ENCODE data around the gene CCDC69.

Gene CCDC69

DNA sequence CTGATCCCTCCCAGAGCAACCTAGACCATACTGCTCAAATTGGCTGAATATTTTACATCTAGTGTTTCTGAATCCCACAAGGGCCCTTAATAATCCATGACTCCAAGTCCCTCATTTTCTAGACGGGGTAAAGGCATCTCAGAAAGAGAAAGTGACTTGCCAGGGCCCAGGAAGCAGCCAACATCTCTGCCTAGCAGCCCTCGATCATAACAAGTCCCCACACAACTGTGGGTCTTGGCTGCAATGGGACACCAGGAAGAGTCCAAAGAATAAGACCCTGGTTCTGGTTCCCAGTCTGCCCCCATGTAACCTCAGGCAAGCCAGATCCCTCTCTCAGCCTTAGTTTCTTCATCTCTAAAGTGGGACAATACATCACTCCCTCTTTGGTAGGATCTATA, 72.6 kb downstream of the CCDC69 start:
- DNase-seq (ENCODE audit: low read depth), result no peak
- H3K4me3 ChIP-seq (ENCODE audit: low read length), result no peak overlapping the region
- TF ChIP-seq, protein P1, sequence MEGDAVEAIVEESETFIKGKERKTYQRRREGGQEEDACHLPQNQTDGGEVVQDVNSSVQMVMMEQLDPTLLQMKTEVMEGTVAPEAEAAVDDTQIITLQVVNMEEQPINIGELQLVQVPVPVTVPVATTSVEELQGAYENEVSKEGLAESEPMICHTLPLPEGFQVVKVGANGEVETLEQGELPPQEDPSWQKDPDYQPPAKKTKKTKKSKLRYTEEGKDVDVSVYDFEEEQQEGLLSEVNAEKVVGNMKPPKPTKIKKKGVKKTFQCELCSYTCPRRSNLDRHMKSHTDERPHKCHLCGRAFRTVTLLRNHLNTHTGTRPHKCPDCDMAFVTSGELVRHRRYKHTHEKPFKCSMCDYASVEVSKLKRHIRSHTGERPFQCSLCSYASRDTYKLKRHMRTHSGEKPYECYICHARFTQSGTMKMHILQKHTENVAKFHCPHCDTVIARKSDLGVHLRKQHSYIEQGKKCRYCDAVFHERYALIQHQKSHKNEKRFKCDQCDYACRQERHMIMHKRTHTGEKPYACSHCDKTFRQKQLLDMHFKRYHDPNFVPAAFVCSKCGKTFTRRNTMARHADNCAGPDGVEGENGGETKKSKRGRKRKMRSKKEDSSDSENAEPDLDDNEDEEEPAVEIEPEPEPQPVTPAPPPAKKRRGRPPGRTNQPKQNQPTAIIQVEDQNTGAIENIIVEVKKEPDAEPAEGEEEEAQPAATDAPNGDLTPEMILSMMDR (conservative IDR thresholded peaks at IDR 0.05; ENCODE audit: low read length), result no peak

DNA sequence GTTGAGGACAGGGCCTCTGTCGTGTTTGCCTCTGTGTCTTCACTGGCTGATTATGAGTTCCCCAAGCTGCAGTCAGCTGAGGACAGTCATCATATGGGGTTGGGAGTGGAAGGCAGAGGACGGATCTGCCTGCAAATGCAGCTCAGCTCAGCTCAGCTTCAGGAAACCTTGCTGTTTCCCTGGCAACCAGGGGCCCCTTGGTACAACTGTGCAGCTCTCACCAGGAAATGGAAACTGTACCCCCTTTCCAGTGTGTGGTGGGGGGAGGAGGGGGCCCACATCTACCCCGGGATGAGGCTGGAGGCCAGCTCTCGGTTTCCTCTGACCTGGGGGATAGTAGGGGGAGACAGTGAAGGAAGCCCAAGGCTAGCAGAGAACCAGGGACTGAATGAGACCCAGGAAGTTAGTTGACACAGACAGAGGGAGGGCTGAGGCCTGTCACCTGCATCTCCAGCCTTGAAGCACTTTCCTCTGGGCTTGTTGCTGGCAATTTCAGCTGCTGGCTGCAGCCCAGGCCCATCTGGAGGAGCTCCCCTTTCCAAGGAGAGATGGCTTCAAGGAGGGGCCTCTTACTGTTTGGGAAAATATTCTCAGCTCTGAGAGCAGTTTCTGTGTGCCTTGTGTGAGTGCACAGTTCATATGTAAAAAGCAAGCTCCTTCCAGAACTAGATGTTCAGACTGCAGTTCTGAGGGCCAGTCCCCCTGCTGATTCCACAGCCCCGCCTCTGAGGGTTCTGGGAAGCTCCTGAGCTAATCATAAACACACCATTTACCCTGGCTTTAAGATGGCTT, 73.2 kb downstream of the CCDC69 start:
- DNase-seq (ENCODE audit: low read depth), result peak; percentile 60
- H3K4me3 ChIP-seq (ENCODE audit: low read length), result no peak overlapping the region
- TF ChIP-seq, protein P1 (conservative IDR thresholded peaks at IDR 0.05; ENCODE audit: low read length), result no peak

DNA sequence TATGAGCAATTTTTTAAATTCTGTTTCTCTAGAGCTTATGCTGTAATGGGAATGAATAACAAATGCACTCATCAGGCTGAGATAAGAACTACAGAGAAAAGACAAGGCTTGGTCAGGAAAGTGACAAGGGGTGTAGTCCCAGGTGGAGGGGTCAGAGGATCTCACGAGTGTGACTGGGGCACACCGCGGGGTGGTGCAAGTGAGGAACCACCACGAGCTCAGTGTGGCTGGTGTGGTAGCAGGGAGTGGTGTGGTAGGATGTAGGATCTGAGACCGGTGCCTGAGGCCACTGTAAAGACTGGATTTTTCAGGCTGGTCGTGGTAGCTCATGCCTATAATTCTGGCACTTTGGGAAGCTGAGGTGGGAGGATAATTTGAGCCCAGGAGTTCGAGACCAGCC, 75.3 kb downstream of the CCDC69 start:
- no peak for DNase-seq (ENCODE audit: low read depth)
- TF ChIP-seq, protein P1 (conservative IDR thresholded peaks at IDR 0.05; ENCODE audit: low read length), result no peak
- H3K4me3 ChIP-seq (ENCODE audit: low read length), result no peak overlapping the region

- TF ChIP-seq, protein P1 (conservative IDR thresholded peaks at IDR 0.05; ENCODE audit: low read length), result no peak
- no peak for DNase-seq (ENCODE audit: low read depth)
- H3K4me3 ChIP-seq (ENCODE audit: low read length), result no peak overlapping the region
Measured at GRCh38 chr5:151147033-151147432, 76.9 kb downstream of the CCDC69 start.

DNA sequence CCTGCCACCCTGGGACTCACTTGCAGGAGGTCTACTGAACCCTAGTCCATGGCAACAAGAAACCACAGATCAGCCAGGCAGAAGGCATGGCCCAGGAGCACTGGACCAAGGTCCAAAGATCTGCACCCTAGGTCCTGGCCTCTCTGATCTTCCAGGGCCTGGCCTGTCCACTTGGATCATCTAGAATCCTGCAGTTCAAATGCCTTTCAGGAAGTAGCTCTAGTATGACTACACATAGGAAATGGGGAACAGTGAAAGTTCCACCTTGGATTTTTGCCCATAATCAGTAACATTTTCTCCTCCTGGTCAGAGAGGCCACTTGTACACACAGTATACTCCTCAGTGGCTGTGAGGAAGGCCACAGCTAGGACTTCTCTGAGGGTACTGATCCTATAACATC, 77.8 kb downstream of the CCDC69 start:
- TF ChIP-seq, protein P1 (conservative IDR thresholded peaks at IDR 0.05; ENCODE audit: low read length), result no peak
- H3K4me3 ChIP-seq (ENCODE audit: low read length), result no peak overlapping the region
- DNase-seq (ENCODE audit: low read depth), result no peak

GRCh38 chr5:151144922-151145321, 79.0 kb downstream of the CCDC69 start:
- TF ChIP-seq, protein P1 (conservative IDR thresholded peaks at IDR 0.05; ENCODE audit: low read length), result no peak
- H3K4me3 ChIP-seq (ENCODE audit: low read length), result no peak overlapping the region
- DNase-seq (ENCODE audit: low read depth), result no peak

DNA sequence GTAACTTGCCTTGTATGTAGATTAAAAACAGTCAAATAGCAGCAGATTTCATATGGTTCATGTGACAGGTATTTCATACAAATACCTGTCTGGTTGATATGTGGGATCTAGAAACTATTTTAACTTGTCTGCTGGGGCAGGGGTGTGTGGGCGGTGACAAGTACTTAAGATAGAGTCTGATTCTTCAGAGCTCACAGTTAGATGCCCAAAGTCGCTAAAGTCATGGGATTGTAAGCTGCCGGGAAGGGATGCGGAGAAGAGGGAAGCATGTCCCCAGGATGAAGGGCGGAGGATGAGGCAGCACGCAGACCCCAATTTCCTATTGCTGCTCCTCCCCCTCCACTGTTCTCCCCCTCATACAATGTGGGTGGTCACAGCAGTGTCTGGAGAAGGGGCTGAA, 79.6 kb downstream of the CCDC69 start:
- no peak for DNase-seq (ENCODE audit: low read depth)
- TF ChIP-seq, protein P1 (conservative IDR thresholded peaks at IDR 0.05; ENCODE audit: low read length), result no peak
- no peak overlapping the region for H3K4me3 ChIP-seq (ENCODE audit: low read length)
